Measurements from ENCODE around the gene PLA2G7.

- TF ChIP-seq CTCF (IDR thresholded peaks at IDR 0.05; ENCODE audit: poor library complexity, severe bottlenecking) (no peak), TAF1 (IDR thresholded peaks at IDR 0.05; ENCODE audit: low read depth) (no peak), EP300 (conservative IDR thresholded peaks at IDR 0.05; ENCODE audit: poor library complexity, severe bottlenecking) (no peak), SMC3 (conservative IDR thresholded peaks at IDR 0.05; ENCODE audit: poor library complexity) (no peak), EZH2 (IDR thresholded peaks at IDR 0.05; ENCODE audit: borderline replicate concordance, insufficient read depth, low read length, poor library complexity, severe bottlenecking) (no peak), POLR2AphosphoS5 (IDR thresholded peaks at IDR 0.05) (no peak), REST (IDR thresholded peaks at IDR 0.05; ENCODE audit: borderline replicate concordance) (no peak), MXI1 (conservative IDR thresholded peaks at IDR 0.05; ENCODE audit: poor library complexity, severe bottlenecking) (no peak)
Observed at GRCh38 chr6:46655803-46656202, 79.4 kb downstream of the PLA2G7 start.

Data from neural cell (in vitro differentiated cells).